Muscle of leg (tissue), 11 donors: ENCODE data around the gene APPL2. TPM values are rescaled to one million over a fixed set of nuclear protein-coding genes. Genes with fewer than 3 reads are reported as not detected.
"Not testable (repeated sequence)": the region's sequence is repeated elsewhere in the genome, so short reads cannot be mapped to it uniquely, and the experiment has no call there.

Source experiments
- DNase-seq: peaks from one replicate; pipeline ENCODE4 v3.0.0; 2013
- H3K27ac ChIP-seq: one replicate; pipeline ENCODE4 v1.5.1; 2013; ENCODE audit warnings: mild to moderate bottlenecking, low read length, control low read depth
- H3K27me3 ChIP-seq: one replicate; pipeline ENCODE4 v1.6.1; 2013; ENCODE audit warnings: low read length; ENCODE audit not compliant: control insufficient read depth, insufficient read depth
- H3K36me3 ChIP-seq: one replicate; pipeline ENCODE4 v1.6.1; 2013; ENCODE audit warnings: low read length; ENCODE audit not compliant: control insufficient read depth, insufficient read depth
- H3K4me1 ChIP-seq: one replicate; pipeline ENCODE4 v1.6.1; 2013; ENCODE audit warnings: low read length; ENCODE audit not compliant: control insufficient read depth, insufficient read depth
- H3K4me3 ChIP-seq: one replicate; pipeline ENCODE4 v1.5.1; 2013; ENCODE audit warnings: low read length, control low read depth
- H3K9me3 ChIP-seq: replicated peaks from 2 replicates; pipeline ENCODE4 v1.6.1; 2013; ENCODE audit warnings: low read depth, low read length; ENCODE audit not compliant: control insufficient read depth
- WGBS: methylation state at CpG from one replicate; pipeline ENCODE4 v1.1.5; 2013; ENCODE audit warnings: missing lambda C conversion rate; ENCODE audit not compliant: insufficient coverage; 5-methylcytosine and 5-hydroxymethylcytosine counted together
- polyA plus RNA-seq, 8 donors: library from polyadenylated mRNA; unstranded; fragments of 120-200 nt; gene quantifications; one replicate each; pipeline versions ENCODE4 v1.2.1 to v1.2.3, GENCODE V29; 2013; ENCODE audit warnings: inconsistent platforms in 1 of 8, low replicate concordance in 1 of 8; ENCODE audit not compliant: insufficient read length in 8 of 8, insufficient read depth in 1 of 8
- total RNA-seq: library from RNA; stranded (reverse); fragments of 120-200 nt; gene quantifications from one replicate; pipeline ENCODE4 v1.2.4, GENCODE V29; 2013

The APPL2 gene
- total and polyA plus RNA-seq, 9 donors, result 23.1 to 35.1 (median 27.3) TPM

- not testable (repeated sequence) for H3K27me3 ChIP-seq, H3K27ac ChIP-seq, H3K4me3 ChIP-seq, H3K4me1 ChIP-seq, H3K9me3 ChIP-seq, DNase-seq
- WGBS, result no CpG with 5 or more reads among the region's 4 CpGs
- H3K36me3 ChIP-seq, result peaks cover 26% of the 10 kb centered on the region
These were observed 52.6 kb downstream of the APPL2 start for GRCh38 chr12:105183406-105183805.

- not testable (repeated sequence) for H3K9me3 ChIP-seq, H3K4me1 ChIP-seq, DNase-seq, H3K27me3 ChIP-seq, H3K4me3 ChIP-seq, H3K27ac ChIP-seq
- peaks cover 17% of the 10 kb centered on the region for H3K36me3 ChIP-seq
- no CpG with 5 or more reads among the region's 1 CpG for WGBS
These were observed 56.9 kb downstream of the APPL2 start for GRCh38 chr12:105179114-105179513.

DNA sequence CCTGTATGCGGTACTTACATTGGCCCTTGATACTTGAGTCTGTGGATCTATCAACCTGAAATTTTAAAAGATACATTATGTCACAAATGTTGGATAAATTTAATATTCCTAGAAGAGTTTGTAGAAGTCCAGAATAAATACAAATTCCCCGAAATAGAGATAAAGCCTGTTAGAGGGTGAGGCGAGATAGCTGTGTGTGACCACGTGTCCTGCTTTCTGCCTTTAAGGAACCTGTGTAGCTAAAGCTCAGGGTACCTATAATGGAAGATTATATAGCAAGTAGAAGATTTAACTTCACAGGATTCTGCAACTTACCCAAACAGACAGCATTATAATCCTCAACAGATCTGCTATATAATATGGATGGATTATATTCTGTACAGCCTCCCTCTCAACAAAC is 58.8 kb downstream of the APPL2 start:
- no peaks in the 10 kb centered on the region for H3K27me3 ChIP-seq
- no peak overlapping the region for H3K27ac ChIP-seq
- 90% methylated on average over 2 of the region's 4 CpGs for WGBS
- H3K4me3 ChIP-seq, result no peak overlapping the region
- H3K4me1 ChIP-seq, result no peaks in the 10 kb centered on the region
- no peak for DNase-seq
- peaks cover 2% of the 10 kb centered on the region for H3K9me3 ChIP-seq
- peaks cover 20% of the 10 kb centered on the region for H3K36me3 ChIP-seq

GRCh38 chr12:105175397-105175990 is 60.5 kb downstream of the APPL2 start:
- H3K36me3 ChIP-seq, result peaks cover 20% of the 10 kb centered on the region
- H3K27me3 ChIP-seq, result no peaks in the 10 kb centered on the region
- H3K4me3 ChIP-seq, result no peak overlapping the region
- no peak for DNase-seq
- WGBS, result no CpG with 5 or more reads among the region's 2 CpGs
- H3K4me1 ChIP-seq, result no peaks in the 10 kb centered on the region
- H3K9me3 ChIP-seq, result peaks cover 2% of the 10 kb centered on the region
- no peak overlapping the region for H3K27ac ChIP-seq

- WGBS, result 40% methylated on average over 1 of the region's 6 CpGs
- no peak overlapping the region for H3K4me3 ChIP-seq
- no peaks in the 10 kb centered on the region for H3K27me3 ChIP-seq
- DNase-seq, result no peak
- H3K9me3 ChIP-seq, result no peaks in the 10 kb centered on the region
- no peaks in the 10 kb centered on the region for H3K4me1 ChIP-seq
- H3K36me3 ChIP-seq, result peaks cover 25% of the 10 kb centered on the region
- no peak overlapping the region for H3K27ac ChIP-seq
These were observed 64.1 kb downstream of the APPL2 start for GRCh38 chr12:105171691-105172436.

DNA sequence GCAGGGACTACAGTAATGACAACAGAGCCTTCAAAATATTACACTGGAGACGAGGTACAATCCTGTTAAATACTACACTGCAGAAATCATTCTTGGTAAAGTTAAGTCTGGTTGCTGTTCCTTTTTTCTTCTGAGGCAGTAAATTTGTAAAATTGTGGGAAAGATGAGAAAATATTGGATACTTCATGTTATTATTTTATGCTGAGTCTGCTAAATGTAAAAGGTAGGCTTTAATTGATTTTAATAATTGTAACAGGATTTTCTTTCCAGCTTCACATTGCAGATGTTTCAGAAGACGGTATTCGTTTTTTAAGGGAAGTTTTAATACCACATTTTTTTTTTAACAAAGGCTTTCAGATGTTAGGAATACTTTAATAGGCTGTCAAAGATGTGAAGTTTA is 65.8 kb downstream of the APPL2 start:
- Histone ChIP-seq H3K36me3 (peaks cover 18% of the 10 kb centered on the region), H3K4me3 (no peak overlapping the region), H3K4me1 (no peaks in the 10 kb centered on the region), H3K27ac (no peak overlapping the region), H3K27me3 (no peaks in the 10 kb centered on the region), H3K9me3 (no peaks in the 10 kb centered on the region)
- no CpG with 5 or more reads among the region's 3 CpGs for WGBS
- no peak for DNase-seq

- H3K4me1 ChIP-seq, result no peaks in the 10 kb centered on the region
- H3K36me3 ChIP-seq, result peaks cover 20% of the 10 kb centered on the region
- no peaks in the 10 kb centered on the region for H3K27me3 ChIP-seq
- H3K27ac ChIP-seq, result no peak overlapping the region
- H3K9me3 ChIP-seq, result no peaks in the 10 kb centered on the region
- DNase-seq, result no peak
- H3K4me3 ChIP-seq, result no peak overlapping the region
These were observed 68.0 kb downstream of the APPL2 start for GRCh38 chr12:105168006-105168405.

GRCh38 chr12:105167346-105167745 is 68.6 kb downstream of the APPL2 start:
- Histone ChIP-seq H3K27ac (no peak overlapping the region), H3K36me3 (peaks cover 20% of the 10 kb centered on the region), H3K27me3 (no peaks in the 10 kb centered on the region), H3K9me3 (no peaks in the 10 kb centered on the region), H3K4me3 (no peak overlapping the region), H3K4me1 (no peaks in the 10 kb centered on the region)
- DNase-seq, result no peak

- WGBS, result 86% methylated on average over 1 of the region's 1 CpG
- peaks cover 22% of the 10 kb centered on the region for H3K36me3 ChIP-seq
- DNase-seq, result no peak
These were observed 69.2 kb downstream of the APPL2 start for GRCh38 chr12:105166736-105167135.

DNA sequence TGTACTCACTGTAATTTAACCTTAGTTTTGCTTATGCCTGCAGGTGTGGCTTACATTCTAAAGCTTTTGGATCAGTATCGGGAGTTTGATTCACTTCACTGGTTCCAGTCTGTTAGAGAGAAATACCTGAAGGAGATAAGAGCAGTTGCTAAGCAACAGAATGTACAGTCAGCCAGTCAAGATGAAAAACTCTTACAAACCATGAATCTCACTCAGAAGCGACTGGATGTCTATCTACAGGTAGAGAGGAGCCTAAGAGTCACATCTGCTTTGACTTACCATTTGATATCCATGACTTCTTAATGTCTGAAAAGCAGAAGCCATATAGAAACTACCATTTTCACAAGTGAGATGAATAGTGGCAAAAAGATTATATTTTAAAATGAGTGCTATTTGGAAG is 71.9 kb downstream of the APPL2 start:
- Histone ChIP-seq H3K9me3 (no peaks in the 10 kb centered on the region), H3K27ac (no peak overlapping the region), H3K36me3 (peaks cover 27% of the 10 kb centered on the region), H3K4me3 (no peak overlapping the region), H3K27me3 (no peaks in the 10 kb centered on the region), H3K4me1 (no peaks in the 10 kb centered on the region)
- DNase-seq, result no peak
- no CpG with 5 or more reads among the region's 2 CpGs for WGBS

More at GRCh38 chr12:105166736-105167135, 69.2 kb downstream of the APPL2 start:
- Histone ChIP-seq H3K9me3 (no peaks in the 10 kb centered on the region), H3K27ac (no peak overlapping the region), H3K27me3 (no peaks in the 10 kb centered on the region), H3K4me1 (no peaks in the 10 kb centered on the region), H3K4me3 (no peak overlapping the region)
